NCI-H2196 (cell line): ENCODE data around the gene USP32.
"Not testable (repeated sequence)": the region's sequence is repeated elsewhere in the genome, so short reads cannot be mapped to it uniquely, and the experiment has no call there.

Experiments
- DNase-seq: peaks from one replicate; lab custom pipeline; 2025; ENCODE audit not compliant: unreplicated experiment; lab: John Stamatoyannopoulos, UW

Gene USP32

GRCh38 chr17:60247836-60248461 lies 144.0 kb downstream of the USP32 start:
- no peak for DNase-seq

GRCh38 chr17:60244656-60245055 lies 147.3 kb downstream of the USP32 start:
- no peak for DNase-seq

- DNase-seq = no peak
Measured at GRCh38 chr17:60240290-60240689, 151.6 kb downstream of the USP32 start.

GRCh38 chr17:60231691-60232090 lies 160.2 kb downstream of the USP32 start:
- DNase-seq = no peak

- peak; percentile 29 for DNase-seq
Measured at GRCh38 chr17:60231234-60231633, 160.7 kb downstream of the USP32 start.

- DNase-seq = no peak
Measured at GRCh38 chr17:60230358-60230757, 161.6 kb downstream of the USP32 start.

- peak; percentile 38 for DNase-seq
Measured at GRCh38 chr17:60229188-60229802, 162.6 kb downstream of the USP32 start.

- DNase-seq = not testable (repeated sequence)
Measured at GRCh38 chr17:60227276-60227675, 164.7 kb downstream of the USP32 start.

GRCh38 chr17:60224064-60224463 lies 167.9 kb downstream of the USP32 start:
- DNase-seq = no peak

GRCh38 chr17:60223456-60223855 lies 168.5 kb downstream of the USP32 start:
- no peak for DNase-seq

- DNase-seq = not testable (repeated sequence)
Measured at GRCh38 chr17:60218774-60219173, 173.2 kb downstream of the USP32 start.

- not testable (repeated sequence) for DNase-seq
Measured at GRCh38 chr17:60215895-60216294, 176.0 kb downstream of the USP32 start.

- DNase-seq = not testable (repeated sequence)
Measured at GRCh38 chr17:60211282-60211681, 180.7 kb downstream of the USP32 start.

- not testable (repeated sequence) for DNase-seq
Measured at GRCh38 chr17:60208302-60208701, 183.6 kb downstream of the USP32 start.

GRCh38 chr17:60205782-60206181 lies 186.2 kb downstream of the USP32 start:
- DNase-seq = not testable (repeated sequence)

GRCh38 chr17:60198630-60199029 lies 193.3 kb downstream of the USP32 start:
- not testable (repeated sequence) for DNase-seq

GRCh38 chr17:60194141-60194540 lies 197.8 kb downstream of the USP32 start:
- DNase-seq = not testable (repeated sequence)

GRCh38 chr17:60193482-60193881 lies 198.5 kb downstream of the USP32 start:
- no peak for DNase-seq

GRCh38 chr17:60193032-60193431 lies 198.9 kb downstream of the USP32 start:
- DNase-seq = not testable (repeated sequence)

GRCh38 chr17:60190032-60190431 lies 201.9 kb downstream of the USP32 start:
- not testable (repeated sequence) for DNase-seq

- no peak for DNase-seq
Measured at GRCh38 chr17:60188759-60189158, 203.2 kb downstream of the USP32 start.

GRCh38 chr17:60186846-60187745 lies 204.8 kb downstream of the USP32 start:
- not testable (repeated sequence) for DNase-seq
